RWPE1 (cell line): ENCODE results near the gene TBL3.
A peak's percentile ranks its signal among the peaks of the same experiment; 100 is the strongest.

Experiments used
- CTCF ChIA-PET: fragments of 350-600 bp; sonication (Branson Sonifier 250); formaldehyde crosslinking; extraction: SDS; loops from one replicate; lab custom pipeline; 2021; lab: Yijun Ruan, JAX
- POLR2A ChIA-PET: fragments of 400-600 bp; formaldehyde crosslinking; extraction: SDS; loops from one replicate; lab custom pipeline; 2020; ENCODE audit warnings: antibody characterized with exemption; ENCODE audit not compliant: low non-redundant PET; lab: Yijun Ruan, JAX
- DNase-seq: peaks from one replicate; pipeline ENCODE4 v3.0.0; 2012; ENCODE audit warnings: low spot score
- H3K27ac ChIP-seq: fragments of 450-650 bp; 2 replicates; pipeline ENCODE4 v1.5.1; 2017
- TF ChIP-seq, protein P1 (sequence below): fragments of 450-650 bp; conservative IDR thresholded peaks from 2 replicates; pipeline ENCODE4 v1.5.1; 2017; ENCODE audit warnings: low read depth, mild to moderate bottlenecking

TBL3 gene

DNA sequence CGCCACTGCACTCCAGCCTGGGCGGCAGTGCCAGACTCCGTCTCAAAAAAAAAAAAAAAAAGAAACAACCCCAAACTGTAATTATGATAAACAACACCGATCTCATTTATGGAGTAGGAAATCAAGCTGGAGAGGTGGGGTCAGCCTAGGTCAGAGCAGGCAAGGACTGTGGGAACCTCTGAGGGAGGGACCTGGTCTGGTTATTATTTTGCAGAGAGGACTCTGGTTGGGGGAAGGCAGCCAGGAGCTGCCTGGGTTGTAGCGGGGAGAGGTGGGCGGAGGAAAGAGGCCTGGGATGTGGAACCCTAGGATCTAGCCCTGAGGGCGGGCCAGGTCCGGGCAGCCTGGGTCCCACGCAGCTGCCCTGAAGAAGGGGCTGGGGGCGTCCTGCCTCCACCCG, 42.7 kb upstream of the TBL3 start:
- H3K27ac ChIP-seq = peak overlapping the region; percentile 71
- POLR2A ChIA-PET = interaction anchor here (0.6 kb wide), 1 partner anchor 17 kb away, joined by 3 read pairs; no protein-coding TSS in a partner anchor

DNA sequence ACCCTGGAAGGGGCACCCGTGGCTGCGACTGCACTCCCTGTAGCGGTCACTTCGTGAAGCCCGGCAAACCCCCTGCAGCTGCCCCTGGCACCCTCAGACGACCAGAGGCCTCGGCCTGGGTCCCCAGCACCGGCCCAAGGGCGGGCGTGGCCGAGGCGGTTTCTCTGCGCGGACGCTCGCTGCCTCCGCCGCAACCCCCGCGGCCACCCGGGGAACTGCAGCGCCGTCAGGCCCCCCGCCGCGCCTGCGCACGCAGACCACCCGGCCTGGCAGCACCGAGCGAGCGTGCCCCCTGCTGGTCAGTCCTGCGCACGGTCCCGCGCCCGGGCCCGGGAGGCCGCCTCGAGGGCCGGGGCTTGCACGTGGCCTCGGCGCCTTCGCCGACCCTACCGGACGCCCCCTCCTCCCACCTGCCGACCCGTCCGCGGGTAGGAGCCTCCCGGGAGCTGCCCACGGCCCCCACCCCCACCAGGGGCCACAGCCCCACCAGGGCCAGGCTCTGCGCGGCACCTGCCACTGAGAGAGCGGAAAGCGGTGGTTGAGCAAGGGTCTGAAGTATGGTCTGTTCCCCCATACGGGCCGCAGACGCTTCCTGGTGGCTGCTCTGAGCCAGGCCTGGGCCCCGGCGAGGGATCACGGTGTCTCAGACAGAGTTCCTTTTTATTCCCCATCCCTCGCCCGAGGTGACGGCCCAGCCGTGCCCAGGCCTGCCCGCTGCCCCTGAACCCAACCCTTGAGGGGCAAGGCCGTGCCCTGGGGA, 42.1 kb upstream of the TBL3 start:
- TF ChIP-seq, protein P1, sequence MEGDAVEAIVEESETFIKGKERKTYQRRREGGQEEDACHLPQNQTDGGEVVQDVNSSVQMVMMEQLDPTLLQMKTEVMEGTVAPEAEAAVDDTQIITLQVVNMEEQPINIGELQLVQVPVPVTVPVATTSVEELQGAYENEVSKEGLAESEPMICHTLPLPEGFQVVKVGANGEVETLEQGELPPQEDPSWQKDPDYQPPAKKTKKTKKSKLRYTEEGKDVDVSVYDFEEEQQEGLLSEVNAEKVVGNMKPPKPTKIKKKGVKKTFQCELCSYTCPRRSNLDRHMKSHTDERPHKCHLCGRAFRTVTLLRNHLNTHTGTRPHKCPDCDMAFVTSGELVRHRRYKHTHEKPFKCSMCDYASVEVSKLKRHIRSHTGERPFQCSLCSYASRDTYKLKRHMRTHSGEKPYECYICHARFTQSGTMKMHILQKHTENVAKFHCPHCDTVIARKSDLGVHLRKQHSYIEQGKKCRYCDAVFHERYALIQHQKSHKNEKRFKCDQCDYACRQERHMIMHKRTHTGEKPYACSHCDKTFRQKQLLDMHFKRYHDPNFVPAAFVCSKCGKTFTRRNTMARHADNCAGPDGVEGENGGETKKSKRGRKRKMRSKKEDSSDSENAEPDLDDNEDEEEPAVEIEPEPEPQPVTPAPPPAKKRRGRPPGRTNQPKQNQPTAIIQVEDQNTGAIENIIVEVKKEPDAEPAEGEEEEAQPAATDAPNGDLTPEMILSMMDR = peak; percentile 98
- DNase-seq = peak; percentile 84
- CTCF ChIA-PET = interaction anchor here (0.5 to 2.5 kb wide), 19 partner anchors 11 to 930 kb away, joined by 3 to 12 read pairs (median 4); partner anchors contain the start of genes EME2 and MRPS34
- POLR2A ChIA-PET = interaction anchor here (0.6 kb wide), 1 partner anchor 16 kb away, joined by 3 read pairs; no protein-coding TSS in a partner anchor
- H3K27ac ChIP-seq = peak overlapping the region; percentile 71

More for the DNA sequence above, 42.7 kb upstream of the TBL3 start:
- CTCF ChIA-PET = interaction anchor here (0.5 to 2.5 kb wide), 13 partner anchors 10 to 930 kb away, joined by 3 to 12 read pairs (median 4); partner anchors contain the start of genes EME2 and MRPS34
- TF ChIP-seq, protein P1 = no peak
- no peak for DNase-seq

DNA sequence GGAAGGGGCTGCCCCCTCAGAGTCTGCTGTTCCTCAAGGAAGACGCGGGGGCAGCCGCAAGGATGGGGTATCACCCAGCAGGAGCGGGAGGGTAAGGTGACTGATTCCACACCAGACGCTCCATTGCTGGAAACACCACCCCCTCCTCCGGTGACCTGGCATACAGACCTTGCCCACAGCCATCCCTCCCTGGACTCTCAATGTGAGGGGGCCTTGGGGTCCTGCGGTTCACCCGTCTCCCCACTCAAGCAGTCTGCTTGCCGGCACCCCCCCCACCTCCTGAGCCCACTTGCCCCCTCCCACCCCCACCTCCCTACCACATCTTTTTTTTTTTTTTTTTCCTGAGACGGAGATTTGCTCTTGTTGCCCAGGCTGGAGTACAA, 41.5 kb upstream of the TBL3 start:
- DNase-seq = no peak
- CTCF ChIA-PET = interaction anchor here (0.6 to 2.5 kb wide), 7 partner anchors 11 to 101 kb away, joined by 3 to 12 read pairs (median 4); no protein-coding TSS in a partner anchor
- TF ChIP-seq, protein P1 = no peak
- POLR2A ChIA-PET = no interaction called here
- no peak overlapping the region; the same call in 1 of the 2 replicates for H3K27ac ChIP-seq

DNA sequence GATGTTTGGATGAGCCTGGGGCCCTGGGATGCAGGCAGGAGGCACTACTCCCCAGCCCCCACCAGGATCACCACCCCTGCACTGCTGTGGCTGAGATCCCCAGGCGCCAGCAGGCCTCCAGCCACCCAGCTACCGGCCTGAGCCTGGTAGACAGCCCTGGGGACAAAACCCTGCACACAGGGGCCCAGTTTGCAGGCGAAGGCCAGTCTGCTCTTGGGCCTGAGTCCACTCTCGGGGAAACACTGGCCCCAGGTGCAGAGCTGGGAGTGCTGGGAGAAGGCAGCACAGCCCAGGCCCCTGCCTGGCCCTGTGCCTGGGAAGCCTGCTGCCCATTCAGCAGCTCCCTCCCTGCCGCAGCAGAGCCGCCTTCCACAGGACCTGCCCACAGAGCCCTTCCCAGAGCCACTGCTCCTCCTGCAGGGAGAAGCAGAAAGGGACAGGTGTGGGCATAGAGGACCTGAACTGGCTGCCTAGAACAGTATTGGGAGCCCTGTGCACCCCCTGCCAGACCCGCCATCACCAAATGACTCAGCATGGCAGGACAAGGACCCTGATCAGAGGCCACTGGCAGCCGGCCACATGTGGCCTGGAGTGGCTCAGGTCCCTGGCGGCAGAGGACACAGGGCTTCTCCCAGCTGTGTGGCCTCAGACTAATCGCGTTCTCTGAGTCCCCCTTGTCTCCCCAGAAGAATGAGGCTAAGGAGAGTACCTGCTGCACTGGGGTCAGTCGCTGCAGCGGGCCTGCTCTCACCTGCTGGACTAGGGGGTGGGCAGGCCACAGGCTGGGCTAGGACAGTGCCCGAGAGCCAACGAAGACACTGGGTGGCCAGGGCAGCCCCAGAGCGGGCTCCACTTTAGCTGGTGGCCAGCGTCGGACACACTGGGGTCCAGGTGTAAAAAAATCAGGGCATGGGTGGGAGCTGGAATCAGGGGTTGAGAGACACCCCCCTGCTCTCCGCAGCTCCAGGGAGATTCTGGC, 39.5 kb upstream of the TBL3 start:
- TF ChIP-seq, protein P1 = no peak
- no peak for DNase-seq
- no peak overlapping the region for H3K27ac ChIP-seq
- ChIA-PET POLR2A (no interaction called here), CTCF (interaction anchor here (0.5 to 2.0 kb wide), 9 partner anchors 8 to 260 kb away, joined by 3 to 7 read pairs (median 4); no protein-coding TSS in a partner anchor)

DNA sequence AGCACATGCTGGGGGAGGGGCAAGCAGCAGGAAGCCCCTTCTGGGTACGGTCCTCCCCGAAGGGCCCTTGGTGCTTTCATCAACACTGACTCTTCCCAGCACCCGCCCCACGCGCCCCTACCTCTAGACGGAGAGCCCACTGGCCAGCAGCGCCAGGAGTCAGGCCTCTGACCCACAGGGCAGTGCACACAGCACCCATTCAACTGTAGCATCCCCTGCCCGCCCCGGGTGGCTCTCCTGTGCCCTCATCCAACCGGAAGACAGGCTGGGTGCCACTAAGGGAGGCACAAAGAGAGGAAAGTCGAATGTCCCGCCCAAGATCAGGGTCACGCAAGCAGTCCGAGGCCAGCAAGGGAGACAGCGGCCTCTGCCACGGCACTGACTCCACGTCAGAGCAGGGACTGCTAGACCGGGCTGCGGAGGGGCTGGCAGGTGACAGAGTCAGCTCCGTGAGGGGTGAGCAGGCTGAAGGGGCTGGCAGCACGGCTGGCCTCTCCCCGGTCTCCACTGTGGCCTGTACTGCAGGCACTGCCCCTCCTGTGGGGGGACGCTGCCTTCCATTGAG, 38.7 kb upstream of the TBL3 start:
- H3K27ac ChIP-seq = no peak overlapping the region
- POLR2A ChIA-PET = no interaction called here
- TF ChIP-seq, protein P1 = no peak
- DNase-seq = no peak
- CTCF ChIA-PET = interaction anchor here (0.5 to 2.0 kb wide), 4 partner anchors 9 to 259 kb away, joined by 3 to 7 read pairs (median 4); no protein-coding TSS in a partner anchor
